GM23338 (cell line): ENCODE data around the gene BCL11B. TPM values are rescaled to one million over a fixed set of nuclear protein-coding genes. Genes with fewer than 3 reads are reported as not detected.

ENCODE experiments used
- ATAC-seq: fragments of 200-7000 bp; cut with Tn5 transposase; 3 replicates; pipeline ENCODE4 v1.9.1; 2020
- DNase-seq: peaks from one replicate; pipeline ENCODE4 v3.0.0-alpha.2; 2015; ENCODE audit warnings: low spot score
- H2AFZ ChIP-seq: fragments of 200-600 bp; sonication (generic); 2 replicates; pipeline ENCODE4 v1.8.0; 2016; ENCODE audit warnings: antibody characterized with exemption, mild to moderate bottlenecking, moderate library complexity
- H3F3A ChIP-seq: fragments of 200-600 bp; sonication (generic); replicated peaks from 2 replicates; pipeline ENCODE4 v1.8.0; 2017; ENCODE audit warnings: antibody characterized with exemption, mixed run types, low read depth
- H3K27ac ChIP-seq: fragments of 200-600 bp; sonication (generic); 2 replicates; pipeline ENCODE4 v1.6.1; 2016; ENCODE audit warnings: low read depth
- H3K27me3 ChIP-seq: fragments of 200-600 bp; sonication (generic); 2 replicates; pipeline ENCODE4 v1.8.0; 2016; ENCODE audit warnings: mild to moderate bottlenecking, mixed run types, moderate library complexity; ENCODE audit not compliant: insufficient read depth
- H3K36me3 ChIP-seq: fragments of 200-600 bp; sonication (generic); 2 replicates; pipeline ENCODE4 v1.8.0; 2016; ENCODE audit warnings: mild to moderate bottlenecking; ENCODE audit not compliant: insufficient read depth
- H3K4me1 ChIP-seq: fragments of 200-600 bp; sonication (generic); 2 replicates; pipeline ENCODE4 v1.8.0; 2016; ENCODE audit warnings: mild to moderate bottlenecking, moderate library complexity; ENCODE audit not compliant: insufficient read depth
- H3K4me2 ChIP-seq: fragments of 200-600 bp; sonication (generic); 2 replicates; pipeline ENCODE4 v1.7.1; 2017; ENCODE audit warnings: mixed run types
- H3K4me3 ChIP-seq: fragments of 200-600 bp; sonication (generic); 2 replicates; pipeline ENCODE4 v1.6.1; 2016; ENCODE audit warnings: mixed run types
- H3K79me2 ChIP-seq: fragments of 200-600 bp; sonication (generic); replicated peaks from 2 replicates; pipeline ENCODE4 v1.8.0; 2017; ENCODE audit warnings: mild to moderate bottlenecking; ENCODE audit not compliant: insufficient read depth
- H3K9me2 ChIP-seq: fragments of 200-600 bp; sonication (generic); 2 replicates; pipeline ENCODE4 v1.8.0; 2017; ENCODE audit not compliant: insufficient read depth
- H4K20me1 ChIP-seq: fragments of 200-600 bp; sonication (generic); replicated peaks from 2 replicates; pipeline ENCODE4 v1.8.0; 2017; ENCODE audit warnings: mild to moderate bottlenecking; ENCODE audit not compliant: insufficient read depth
- H3K27ac Mint-ChIP-seq: 2 replicates; pipeline ENCODE4 v1.8.0; 2020; ENCODE audit warnings: inconsistent platforms, mild to moderate bottlenecking, moderate library complexity, mixed read lengths
- H3K27me3 Mint-ChIP-seq: 3 replicates; pipeline ENCODE4 v1.8.0; 2022; ENCODE audit warnings: low read depth, mild to moderate bottlenecking, moderate library complexity, mixed read lengths, inconsistent platforms; ENCODE audit not compliant: insufficient read depth, poor library complexity
- H3K36me3 Mint-ChIP-seq: 3 replicates; pipeline ENCODE4 v1.8.0; 2021; ENCODE audit warnings: low read depth, mild to moderate bottlenecking, inconsistent platforms, moderate library complexity, mixed read lengths
- H3K4me1 Mint-ChIP-seq: 3 replicates; pipeline ENCODE4 v1.8.0; 2020; ENCODE audit warnings: mild to moderate bottlenecking, inconsistent platforms, mixed read lengths
- H3K4me3 Mint-ChIP-seq: 3 replicates; pipeline ENCODE4 v1.8.0; 2021; ENCODE audit warnings: moderate library complexity, mild to moderate bottlenecking, inconsistent platforms, mixed read lengths
- H3K9me3 Mint-ChIP-seq: 3 replicates; pipeline ENCODE4 v1.8.0; 2020; ENCODE audit warnings: moderate library complexity, mild to moderate bottlenecking, inconsistent platforms, mixed read lengths
- CREB1 ChIP-seq: fragments of 250-450 bp; sonication (Bioruptor Pico); IDR thresholded peaks from 2 replicates; pipeline ENCODE4 v1.5.0; 2020; ENCODE audit warnings: low read depth, mild to moderate bottlenecking, moderate library complexity
- ETS1 ChIP-seq: IDR thresholded peaks from 2 replicates; pipeline ENCODE4 v1.6.1; 2016; ENCODE audit warnings: antibody characterized with exemption
- EZH2 ChIP-seq: fragments of 200-600 bp; sonication (generic); IDR thresholded peaks from one replicate; pipeline ENCODE4 v1.8.0; 2017; ENCODE audit warnings: antibody characterized with exemption, mild to moderate bottlenecking, low read depth; ENCODE audit not compliant: unreplicated experiment
- JUNB ChIP-seq: IDR thresholded peaks from one replicate; pipeline ENCODE4 v1.6.1; 2016; ENCODE audit warnings: antibody characterized with exemption; ENCODE audit not compliant: unreplicated experiment
- NANOG ChIP-seq: IDR thresholded peaks from 2 replicates; pipeline ENCODE4 v1.6.1; 2016; ENCODE audit warnings: antibody characterized with exemption, borderline replicate concordance
- POLR2AphosphoS5 ChIP-seq: IDR thresholded peaks from 2 replicates; pipeline ENCODE4 v1.6.1; 2016; ENCODE audit warnings: antibody characterized with exemption, low read depth
- STAT1 ChIP-seq: IDR thresholded peaks from one replicate; pipeline ENCODE4 v1.6.1; 2016; ENCODE audit warnings: antibody characterized with exemption; ENCODE audit not compliant: unreplicated experiment
- ZNF331 ChIP-seq: fragments of 250-450 bp; sonication (Bioruptor Pico); IDR thresholded peaks from 2 replicates; pipeline ENCODE4 v1.5.0; 2020; ENCODE audit warnings: low read depth, mild to moderate bottlenecking, moderate library complexity
- polyA plus RNA-seq: library from polyadenylated mRNA; unstranded; fragments of >200 nt; fragmentation: Nextera tagmentation; extraction: Ambion mirVana; gene quantifications from 2 replicates; pipeline ENCODE4 v1.2.1, GENCODE V29; 2016
- total RNA-seq: library from RNA; depleted of rRNA; stranded (reverse); fragments of >200 nt; shearing (Covaris generic); gene quantifications from 2 replicates; pipeline ENCODE4 v1.2.3, GENCODE V29; 2014
- TF ChIP-seq, protein P1 (sequence below): fragments of 250-450 bp; sonication (Bioruptor Pico); IDR thresholded peaks from 2 replicates; pipeline ENCODE4 v1.5.0; 2020; ENCODE audit warnings: mild to moderate bottlenecking, moderate library complexity
- TF ChIP-seq, protein P2 (sequence below): IDR thresholded peaks from one replicate; pipeline ENCODE4 v1.6.1; 2018; ENCODE audit warnings: antibody characterized with exemption; ENCODE audit not compliant: unreplicated experiment
- TF ChIP-seq, protein P3 (sequence below), 2 experiments: fragments of 200-600 bp in 1 of 2; sonication (generic) in 1 of 2; conservative IDR thresholded peaks; 2 replicates each; pipeline versions ENCODE4 v1.5.1 to v1.6.1; 2016 to 2017; ENCODE audit warnings: antibody characterized with exemption in 2 of 2, low read depth in 2 of 2, mild to moderate bottlenecking in 2 of 2, moderate library complexity in 1 of 2

The BCL11B gene
- total and polyA plus RNA-seq, 2 experiments from 2014 or later, result 2.4 to 6.7 TPM

DNA sequence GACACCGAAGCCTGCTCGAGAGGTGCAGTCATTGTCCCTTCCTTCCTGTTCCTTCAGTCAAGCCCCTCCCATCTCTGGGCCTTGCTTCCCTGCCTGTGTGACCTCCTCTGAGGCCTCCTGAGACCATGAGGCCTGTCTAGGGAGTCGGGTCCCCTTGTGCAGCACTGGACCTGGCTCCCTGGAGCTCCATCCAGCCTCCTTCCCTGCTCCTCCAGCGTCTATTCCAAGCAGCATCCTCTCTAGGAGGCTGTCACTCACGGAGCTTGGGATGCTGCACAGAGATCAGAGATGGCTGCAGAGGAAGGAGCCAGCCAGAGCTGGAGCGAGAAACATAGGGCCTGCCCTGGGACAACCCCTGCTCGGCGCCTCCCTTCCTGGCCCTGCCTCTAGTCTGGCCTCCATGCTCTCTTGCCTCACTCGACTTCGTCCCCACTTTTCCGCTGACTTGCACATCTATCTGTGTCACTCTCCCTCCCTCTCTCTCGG, 142.7 kb downstream of the BCL11B start (continued):
- TF ChIP-seq, protein P1, sequence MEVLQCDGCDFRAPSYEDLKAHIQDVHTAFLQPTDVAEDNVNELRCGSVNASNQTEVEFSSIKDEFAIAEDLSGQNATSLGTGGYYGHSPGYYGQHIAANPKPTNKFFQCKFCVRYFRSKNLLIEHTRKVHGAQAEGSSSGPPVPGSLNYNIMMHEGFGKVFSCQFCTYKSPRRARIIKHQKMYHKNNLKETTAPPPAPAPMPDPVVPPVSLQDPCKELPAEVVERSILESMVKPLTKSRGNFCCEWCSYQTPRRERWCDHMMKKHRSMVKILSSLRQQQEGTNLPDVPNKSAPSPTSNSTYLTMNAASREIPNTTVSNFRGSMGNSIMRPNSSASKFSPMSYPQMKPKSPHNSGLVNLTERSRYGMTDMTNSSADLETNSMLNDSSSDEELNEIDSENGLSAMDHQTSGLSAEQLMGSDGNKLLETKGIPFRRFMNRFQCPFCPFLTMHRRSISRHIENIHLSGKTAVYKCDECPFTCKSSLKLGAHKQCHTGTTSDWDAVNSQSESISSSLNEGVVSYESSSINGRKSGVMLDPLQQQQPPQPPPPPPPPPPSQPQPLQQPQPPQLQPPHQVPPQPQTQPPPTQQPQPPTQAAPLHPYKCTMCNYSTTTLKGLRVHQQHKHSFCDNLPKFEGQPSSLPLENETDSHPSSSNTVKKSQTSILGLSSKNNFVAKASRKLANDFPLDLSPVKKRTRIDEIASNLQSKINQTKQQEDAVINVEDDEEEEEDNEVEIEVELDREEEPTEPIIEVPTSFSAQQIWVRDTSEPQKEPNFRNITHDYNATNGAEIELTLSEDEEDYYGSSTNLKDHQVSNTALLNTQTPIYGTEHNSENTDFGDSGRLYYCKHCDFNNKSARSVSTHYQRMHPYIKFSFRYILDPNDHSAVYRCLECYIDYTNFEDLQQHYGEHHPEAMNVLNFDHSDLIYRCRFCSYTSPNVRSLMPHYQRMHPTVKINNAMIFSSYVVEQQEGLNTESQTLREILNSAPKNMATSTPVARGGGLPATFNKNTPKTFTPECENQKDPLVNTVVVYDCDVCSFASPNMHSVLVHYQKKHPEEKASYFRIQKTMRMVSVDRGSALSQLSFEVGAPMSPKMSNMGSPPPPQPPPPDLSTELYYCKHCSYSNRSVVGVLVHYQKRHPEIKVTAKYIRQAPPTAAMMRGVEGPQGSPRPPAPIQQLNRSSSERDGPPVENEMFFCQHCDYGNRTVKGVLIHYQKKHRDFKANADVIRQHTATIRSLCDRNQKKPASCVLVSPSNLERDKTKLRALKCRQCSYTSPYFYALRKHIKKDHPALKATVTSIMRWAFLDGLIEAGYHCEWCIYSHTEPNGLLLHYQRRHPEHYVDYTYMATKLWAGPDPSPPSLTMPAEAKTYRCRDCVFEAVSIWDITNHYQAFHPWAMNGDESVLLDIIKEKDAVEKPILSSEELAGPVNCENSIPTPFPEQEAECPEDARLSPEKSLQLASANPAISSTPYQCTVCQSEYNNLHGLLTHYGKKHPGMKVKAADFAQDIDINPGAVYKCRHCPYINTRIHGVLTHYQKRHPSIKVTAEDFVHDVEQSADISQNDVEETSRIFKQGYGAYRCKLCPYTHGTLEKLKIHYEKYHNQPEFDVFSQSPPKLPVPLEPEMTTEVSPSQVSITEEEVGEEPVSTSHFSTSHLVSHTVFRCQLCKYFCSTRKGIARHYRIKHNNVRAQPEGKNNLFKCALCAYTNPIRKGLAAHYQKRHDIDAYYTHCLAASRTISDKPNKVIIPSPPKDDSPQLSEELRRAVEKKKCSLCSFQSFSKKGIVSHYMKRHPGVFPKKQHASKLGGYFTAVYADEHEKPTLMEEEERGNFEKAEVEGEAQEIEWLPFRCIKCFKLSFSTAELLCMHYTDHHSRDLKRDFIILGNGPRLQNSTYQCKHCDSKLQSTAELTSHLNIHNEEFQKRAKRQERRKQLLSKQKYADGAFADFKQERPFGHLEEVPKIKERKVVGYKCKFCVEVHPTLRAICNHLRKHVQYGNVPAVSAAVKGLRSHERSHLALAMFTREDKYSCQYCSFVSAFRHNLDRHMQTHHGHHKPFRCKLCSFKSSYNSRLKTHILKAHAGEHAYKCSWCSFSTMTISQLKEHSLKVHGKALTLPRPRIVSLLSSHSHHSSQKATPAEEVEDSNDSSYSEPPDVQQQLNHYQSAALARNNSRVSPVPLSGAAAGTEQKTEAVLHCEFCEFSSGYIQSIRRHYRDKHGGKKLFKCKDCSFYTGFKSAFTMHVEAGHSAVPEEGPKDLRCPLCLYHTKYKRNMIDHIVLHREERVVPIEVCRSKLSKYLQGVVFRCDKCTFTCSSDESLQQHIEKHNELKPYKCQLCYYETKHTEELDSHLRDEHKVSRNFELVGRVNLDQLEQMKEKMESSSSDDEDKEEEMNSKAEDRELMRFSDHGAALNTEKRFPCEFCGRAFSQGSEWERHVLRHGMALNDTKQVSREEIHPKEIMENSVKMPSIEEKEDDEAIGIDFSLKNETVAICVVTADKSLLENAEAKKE (CRISPR knock-in tag), result no peak
- TF ChIP-seq NANOG (no peak), STAT1 (no peak), JUNB (no peak), ETS1 (no peak), POLR2AphosphoS5 (no peak), ZNF331 (CRISPR knock-in tag) (no peak)

DNA sequence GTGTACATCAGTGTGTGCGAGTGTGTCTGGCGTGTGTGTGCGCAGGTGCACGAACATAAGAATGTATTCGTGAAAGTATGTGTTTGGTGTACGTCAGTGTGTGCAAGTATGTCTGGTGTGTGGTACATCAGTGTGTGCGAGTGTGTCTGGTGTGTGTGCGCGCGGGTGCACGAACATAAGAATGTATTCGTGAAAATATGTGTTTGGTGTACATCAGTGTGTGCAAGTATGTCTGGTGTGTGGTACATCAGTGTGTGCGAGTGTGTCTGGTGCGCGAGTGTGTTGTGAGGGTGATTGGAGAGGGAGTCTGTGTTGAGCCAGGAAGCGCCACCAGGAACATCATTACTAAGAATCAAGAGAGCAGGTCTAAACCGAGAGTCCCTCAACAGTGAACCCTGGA, 143.8 kb downstream of the BCL11B start:
- Mint-ChIP-seq H3K9me3 (no peaks in the 10 kb centered on the region), H3K4me3 (no peak overlapping the region; the same call in 2 of the 3 replicates), H3K36me3 (no peaks in the 10 kb centered on the region), H3K4me1 (peaks cover 19% of the 10 kb centered on the region), H3K27me3 (peaks cover 11% of the 10 kb centered on the region), H3K27ac (no peak overlapping the region)
- no peak overlapping the region for H3K4me2 ChIP-seq
- ATAC-seq (no peak), DNase-seq (no peak)
- no peak overlapping the region for H2AFZ ChIP-seq
- no peaks in the 10 kb centered on the region for H3K9me2 ChIP-seq
- H4K20me1 ChIP-seq, result no peaks in the 10 kb centered on the region
- no peaks in the 10 kb centered on the region for H3K79me2 ChIP-seq
- H3K27me3 ChIP-seq, result no peaks in the 10 kb centered on the region
- 0 out of 2 replicates have a peak, but pooled peaks cover 7% of the 10 kb centered on the region for H3K4me1 ChIP-seq
- H3K27ac ChIP-seq, result no peak overlapping the region
- H3F3A ChIP-seq, result no peaks in the 10 kb centered on the region
- no peak overlapping the region for H3K4me3 ChIP-seq
- H3K36me3 ChIP-seq, result no peaks in the 10 kb centered on the region
- TF ChIP-seq EZH2, result no peak
- TF ChIP-seq POLR2AphosphoS5, result no peak
- TF ChIP-seq, protein P2, sequence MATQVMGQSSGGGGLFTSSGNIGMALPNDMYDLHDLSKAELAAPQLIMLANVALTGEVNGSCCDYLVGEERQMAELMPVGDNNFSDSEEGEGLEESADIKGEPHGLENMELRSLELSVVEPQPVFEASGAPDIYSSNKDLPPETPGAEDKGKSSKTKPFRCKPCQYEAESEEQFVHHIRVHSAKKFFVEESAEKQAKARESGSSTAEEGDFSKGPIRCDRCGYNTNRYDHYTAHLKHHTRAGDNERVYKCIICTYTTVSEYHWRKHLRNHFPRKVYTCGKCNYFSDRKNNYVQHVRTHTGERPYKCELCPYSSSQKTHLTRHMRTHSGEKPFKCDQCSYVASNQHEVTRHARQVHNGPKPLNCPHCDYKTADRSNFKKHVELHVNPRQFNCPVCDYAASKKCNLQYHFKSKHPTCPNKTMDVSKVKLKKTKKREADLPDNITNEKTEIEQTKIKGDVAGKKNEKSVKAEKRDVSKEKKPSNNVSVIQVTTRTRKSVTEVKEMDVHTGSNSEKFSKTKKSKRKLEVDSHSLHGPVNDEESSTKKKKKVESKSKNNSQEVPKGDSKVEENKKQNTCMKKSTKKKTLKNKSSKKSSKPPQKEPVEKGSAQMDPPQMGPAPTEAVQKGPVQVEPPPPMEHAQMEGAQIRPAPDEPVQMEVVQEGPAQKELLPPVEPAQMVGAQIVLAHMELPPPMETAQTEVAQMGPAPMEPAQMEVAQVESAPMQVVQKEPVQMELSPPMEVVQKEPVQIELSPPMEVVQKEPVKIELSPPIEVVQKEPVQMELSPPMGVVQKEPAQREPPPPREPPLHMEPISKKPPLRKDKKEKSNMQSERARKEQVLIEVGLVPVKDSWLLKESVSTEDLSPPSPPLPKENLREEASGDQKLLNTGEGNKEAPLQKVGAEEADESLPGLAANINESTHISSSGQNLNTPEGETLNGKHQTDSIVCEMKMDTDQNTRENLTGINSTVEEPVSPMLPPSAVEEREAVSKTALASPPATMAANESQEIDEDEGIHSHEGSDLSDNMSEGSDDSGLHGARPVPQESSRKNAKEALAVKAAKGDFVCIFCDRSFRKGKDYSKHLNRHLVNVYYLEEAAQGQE, result no peak
- TF ChIP-seq JUNB, result no peak
- TF ChIP-seq, protein P3, sequence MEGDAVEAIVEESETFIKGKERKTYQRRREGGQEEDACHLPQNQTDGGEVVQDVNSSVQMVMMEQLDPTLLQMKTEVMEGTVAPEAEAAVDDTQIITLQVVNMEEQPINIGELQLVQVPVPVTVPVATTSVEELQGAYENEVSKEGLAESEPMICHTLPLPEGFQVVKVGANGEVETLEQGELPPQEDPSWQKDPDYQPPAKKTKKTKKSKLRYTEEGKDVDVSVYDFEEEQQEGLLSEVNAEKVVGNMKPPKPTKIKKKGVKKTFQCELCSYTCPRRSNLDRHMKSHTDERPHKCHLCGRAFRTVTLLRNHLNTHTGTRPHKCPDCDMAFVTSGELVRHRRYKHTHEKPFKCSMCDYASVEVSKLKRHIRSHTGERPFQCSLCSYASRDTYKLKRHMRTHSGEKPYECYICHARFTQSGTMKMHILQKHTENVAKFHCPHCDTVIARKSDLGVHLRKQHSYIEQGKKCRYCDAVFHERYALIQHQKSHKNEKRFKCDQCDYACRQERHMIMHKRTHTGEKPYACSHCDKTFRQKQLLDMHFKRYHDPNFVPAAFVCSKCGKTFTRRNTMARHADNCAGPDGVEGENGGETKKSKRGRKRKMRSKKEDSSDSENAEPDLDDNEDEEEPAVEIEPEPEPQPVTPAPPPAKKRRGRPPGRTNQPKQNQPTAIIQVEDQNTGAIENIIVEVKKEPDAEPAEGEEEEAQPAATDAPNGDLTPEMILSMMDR (conservative IDR thresholded peaks at IDR 0.05; ENCODE audit: low read depth in 2 of 2), result no peak
- TF ChIP-seq ZNF331 (CRISPR knock-in tag), result no peak
- TF ChIP-seq CREB1, result no peak
- no peak for TF ChIP-seq ETS1
